HG03378 (cell line): Measurements from ENCODE around the gene ARL17A.
"Not testable (repeated sequence)": the region's sequence is repeated elsewhere in the genome, so short reads cannot be mapped to it uniquely, and the experiment has no call there.

Experiments
- ATAC-seq: cut with Tn5 transposase; IDR thresholded peaks from one replicate; pipeline ENCODE4 v1.9.1; 2021; ENCODE audit warnings: mild to moderate bottlenecking, moderate library complexity; ENCODE audit not compliant: unreplicated experiment

ARL17A gene

GRCh38 chr17:46559155-46559554 is 20.3 kb downstream of the ARL17A start:
- ATAC-seq, result not testable (repeated sequence)

GRCh38 chr17:46548607-46549006 is 30.9 kb downstream of the ARL17A start:
- not testable (repeated sequence) for ATAC-seq

GRCh38 chr17:46534716-46535115 is 44.8 kb downstream of the ARL17A start:
- not testable (repeated sequence) for ATAC-seq

- ATAC-seq, result not testable (repeated sequence)
Measured at GRCh38 chr17:46512168-46512567, 67.3 kb downstream of the ARL17A start, which contains the start of gene LRRC37A2. TSS of gene LRRC37A2 (plus strand) at chr17:46512468. CDS start at chr17:46512713, 245 bp downstream.

- ATAC-seq, result not testable (repeated sequence)
Measured at GRCh38 chr17:46505896-46506295, 73.6 kb downstream of the ARL17A start.

DNA sequence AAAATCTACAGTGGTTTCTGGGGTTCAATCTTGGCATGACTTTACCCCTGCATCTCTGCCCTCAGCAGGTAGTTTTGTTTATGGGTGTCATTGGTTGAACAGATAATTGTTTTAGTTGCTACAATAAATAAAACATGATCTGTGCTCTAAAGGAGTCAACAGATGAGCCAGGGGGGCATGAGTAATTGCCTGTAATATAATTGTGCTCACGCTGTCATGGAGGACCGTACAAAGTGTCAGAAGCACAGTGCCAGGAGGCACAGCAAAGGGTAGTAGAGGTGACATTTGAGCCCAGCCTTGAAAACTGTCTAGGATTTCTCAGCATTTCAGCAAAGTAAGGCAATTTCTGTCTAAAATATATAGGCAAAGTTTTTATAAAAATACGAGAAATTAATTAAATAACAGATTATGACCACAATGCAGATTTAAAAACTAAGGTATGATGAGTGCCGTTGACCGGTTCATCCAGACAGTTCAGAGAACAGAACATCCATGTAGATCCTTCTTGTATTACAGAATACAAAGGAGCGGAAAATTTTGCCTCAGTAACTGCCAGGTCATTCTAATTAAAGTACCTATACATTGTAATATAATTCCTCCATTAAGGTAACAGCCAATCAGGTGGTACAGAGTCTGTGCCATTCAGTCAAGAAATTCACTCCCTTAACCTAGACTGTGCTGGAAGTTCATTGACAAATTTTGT is 79.9 kb downstream of the ARL17A start:
- not testable (repeated sequence) for ATAC-seq

DNA sequence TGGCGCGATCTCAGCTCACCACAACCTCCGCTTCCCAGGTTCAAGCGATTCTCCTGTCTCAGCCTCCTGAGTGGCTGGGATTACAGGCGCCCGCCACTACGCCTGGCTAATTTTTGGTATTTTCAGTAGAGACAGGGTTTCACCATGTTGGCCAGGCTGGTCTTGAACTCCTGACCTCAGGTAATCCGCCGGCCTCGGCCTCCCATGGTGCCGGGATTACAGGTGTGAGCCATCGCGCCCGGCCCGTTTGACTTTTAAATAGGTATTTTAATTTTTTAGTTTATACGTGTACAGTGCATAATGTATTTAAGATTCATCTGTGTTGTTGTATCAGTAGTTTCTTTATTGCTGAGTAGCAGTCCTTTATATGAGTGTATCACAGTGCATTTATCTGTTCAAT is 87.5 kb downstream of the ARL17A start:
- ATAC-seq, result not testable (repeated sequence)

DNA sequence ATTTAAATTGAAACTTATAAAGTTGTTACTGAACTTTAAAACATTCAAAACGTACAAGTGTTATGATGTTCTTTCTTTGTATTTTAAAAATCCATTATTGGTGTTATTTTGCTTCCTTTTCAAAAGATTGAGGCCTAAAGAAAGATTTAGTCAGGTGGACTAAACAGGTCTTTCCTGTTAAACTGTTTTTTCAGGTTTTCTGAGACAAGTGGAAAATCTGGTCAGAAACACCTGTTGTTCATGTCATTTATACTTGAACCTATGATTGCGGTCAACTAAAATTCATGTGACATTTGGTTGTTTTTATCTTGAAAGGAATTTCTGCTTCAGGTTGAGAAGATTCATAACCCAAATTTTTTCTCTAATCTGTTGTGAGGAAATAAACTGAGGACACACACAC is 98.2 kb downstream of the ARL17A start:
- ATAC-seq, result not testable (repeated sequence)

- not testable (repeated sequence) for ATAC-seq
Measured at GRCh38 chr17:46478823-46479222, 100.7 kb downstream of the ARL17A start.

- ATAC-seq, result not testable (repeated sequence)
Measured at GRCh38 chr17:46475583-46475982, 103.9 kb downstream of the ARL17A start.

DNA sequence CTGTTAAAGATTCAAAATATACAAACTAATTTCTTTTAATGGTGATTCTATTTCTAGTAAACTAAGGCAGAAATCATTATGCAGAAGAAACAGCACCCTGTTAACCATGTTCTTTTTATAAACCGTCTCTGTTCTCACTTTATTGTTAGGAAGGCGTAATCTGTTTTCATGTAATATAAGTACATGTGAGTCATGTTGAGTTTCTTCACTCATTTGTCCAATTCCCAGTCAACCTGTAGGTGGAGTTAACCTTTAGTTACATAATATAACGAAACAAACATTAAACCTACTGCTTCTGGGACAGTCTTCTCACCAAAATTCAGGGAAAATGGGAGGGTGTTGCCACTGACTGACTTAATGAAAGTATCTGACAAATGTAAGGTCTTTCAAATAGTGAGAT is 105.0 kb downstream of the ARL17A start:
- not testable (repeated sequence) for ATAC-seq

DNA sequence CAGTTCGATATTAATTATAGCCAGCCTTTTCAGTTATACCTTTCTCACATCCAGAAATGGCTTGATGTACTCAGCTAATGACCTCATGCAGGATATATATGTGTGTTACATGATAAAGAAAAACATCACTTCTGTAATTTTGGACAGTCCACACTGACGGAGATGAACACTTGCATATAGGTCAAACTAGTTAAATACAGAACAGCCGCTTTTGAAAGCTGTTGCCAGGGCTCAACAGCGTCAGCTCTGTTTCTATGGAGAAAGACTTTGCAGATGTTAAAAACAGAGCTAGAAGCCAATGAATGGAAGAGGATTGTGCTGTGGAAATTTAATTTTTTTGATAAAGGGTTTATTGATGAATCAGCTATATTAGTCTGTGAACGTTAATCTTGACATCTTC is 111.9 kb downstream of the ARL17A start:
- ATAC-seq, result not testable (repeated sequence)
